ENCODE measurements around the gene DMRTB1.

- no peak for TF ChIP-seq YY1 (IDR thresholded peaks at IDR 0.05; ENCODE audit: insufficient read depth, insufficient read length)
- TF ChIP-seq ZNF274 (IDR thresholded peaks at IDR 0.05; ENCODE audit: low read depth, low read length), result no peak
- TF ChIP-seq SUZ12 (IDR thresholded peaks at IDR 0.05; ENCODE audit: extremely low read depth, insufficient read depth, insufficient read length), result no peak
Observed at GRCh38 chr1:53513846-53514245, 54.6 kb downstream of the DMRTB1 start.
